ENCODE measurements around the gene ZNF791.

ZNF791 gene

GRCh38 chr19:12660980-12661379 is 50.3 kb downstream of the ZNF791 start:
- TF ChIP-seq CTCF (IDR thresholded peaks at IDR 0.05; ENCODE audit: low read depth, low read length), result no peak
- DNase-seq (ENCODE audit: extremely low read depth, low read depth), result no peak

- no peak for TF ChIP-seq CTCF (IDR thresholded peaks at IDR 0.05; ENCODE audit: low read depth, low read length)
- DNase-seq (ENCODE audit: extremely low read depth, low read depth), result no peak
These were observed 53.9 kb downstream of the ZNF791 start for GRCh38 chr19:12664406-12665280.

DNA sequence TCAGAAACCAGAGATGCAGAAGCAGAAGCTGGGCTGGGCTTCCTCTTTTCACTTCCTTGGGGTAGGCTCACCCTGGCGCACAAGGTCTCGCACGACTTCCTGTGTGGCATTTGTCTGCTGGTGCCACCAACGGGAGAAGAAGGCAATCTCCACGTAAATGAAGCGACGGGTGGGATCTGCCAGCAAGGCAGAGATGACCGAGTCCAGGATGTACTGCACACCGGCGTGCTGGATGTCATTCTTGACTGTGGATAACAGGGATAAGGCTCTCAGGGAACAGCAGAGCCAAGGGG is 54.5 kb downstream of the ZNF791 start:
- TF ChIP-seq CTCF (IDR thresholded peaks at IDR 0.05; ENCODE audit: low read depth, low read length), result no peak
- no peak for DNase-seq (ENCODE audit: extremely low read depth, low read depth)

- no peak for TF ChIP-seq CTCF (IDR thresholded peaks at IDR 0.05; ENCODE audit: low read depth, low read length)
- DNase-seq (ENCODE audit: extremely low read depth, low read depth), result no peak
These were observed 55.0 kb downstream of the ZNF791 start for GRCh38 chr19:12665671-12666264.

- peak; percentile 12 for DNase-seq (ENCODE audit: extremely low read depth, low read depth)
- TF ChIP-seq CTCF (IDR thresholded peaks at IDR 0.05; ENCODE audit: low read depth, low read length), result no peak
These were observed 55.7 kb downstream of the ZNF791 start, which contains the start of the genes MAN2B1 and WDR83 for GRCh38 chr19:12666265-12667048. Gene MAN2B1 (minus strand): TSS chr19:12666742. CDS start chr19:12666701, 41 bp downstream. Gene WDR83 (plus strand): TSS chr19:12666807. CDS start chr19:12669791, 2,984 bp downstream.

DNA sequence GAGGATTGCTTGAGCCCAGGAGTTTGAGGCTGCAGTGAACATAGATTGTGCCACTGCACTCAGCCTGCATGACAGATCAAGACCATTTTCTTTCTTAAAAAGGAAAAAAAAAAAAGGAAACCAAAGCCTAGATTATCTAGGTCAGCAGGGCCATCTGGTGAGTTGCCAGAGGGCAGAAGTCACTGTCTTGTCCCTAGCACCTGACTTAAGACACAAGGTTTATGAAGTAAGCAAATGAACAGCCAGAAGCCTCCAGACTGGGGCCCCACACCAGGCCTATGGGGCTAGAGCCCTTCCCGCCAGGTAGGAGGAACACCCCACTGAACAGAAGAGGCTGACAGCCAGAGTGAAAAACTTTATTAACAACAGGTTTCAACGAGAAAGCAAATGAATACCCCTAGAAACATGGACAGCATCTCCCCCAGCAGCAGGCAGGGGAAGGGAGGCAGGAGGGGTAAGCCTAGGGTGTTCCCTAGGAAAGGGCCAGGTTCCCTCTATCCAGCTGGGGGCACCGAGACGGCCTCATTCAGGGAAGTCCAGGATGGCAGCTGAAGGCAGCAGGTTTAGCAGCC is 57.1 kb downstream of the ZNF791 start:
- DNase-seq (ENCODE audit: extremely low read depth, low read depth), result no peak
- TF ChIP-seq CTCF (IDR thresholded peaks at IDR 0.05; ENCODE audit: low read depth, low read length), result no peak

Data from AG09319 (cell line).